Jurkat, Clone E6-1 (cell line): Measurements from ENCODE around the gene GNPAT. TPM values are rescaled to one million over a fixed set of nuclear protein-coding genes. Genes with fewer than 3 reads are reported as not detected.

Experiments used
- DNase-seq: peaks from one replicate; pipeline ENCODE4 v3.0.0-alpha.2; 2011; ENCODE audit warnings: low read depth, low spot score
- H3K4me3 ChIP-seq: 2 replicates; pipeline ENCODE4 v1.5.1; 2011; ENCODE audit warnings: mild to moderate bottlenecking, low read length, control low read depth, moderate library complexity
- polyA plus RNA-seq: library from polyadenylated mRNA; unstranded; fragments of >200 nt; gene quantifications from one replicate; pipeline ENCODE4 v1.2.1, GENCODE V29; 2012; ENCODE audit warnings: missing spikeins; ENCODE audit not compliant: insufficient read length, insufficient read depth

Gene GNPAT
- polyA plus RNA-seq, result 64.2 TPM

DNA sequence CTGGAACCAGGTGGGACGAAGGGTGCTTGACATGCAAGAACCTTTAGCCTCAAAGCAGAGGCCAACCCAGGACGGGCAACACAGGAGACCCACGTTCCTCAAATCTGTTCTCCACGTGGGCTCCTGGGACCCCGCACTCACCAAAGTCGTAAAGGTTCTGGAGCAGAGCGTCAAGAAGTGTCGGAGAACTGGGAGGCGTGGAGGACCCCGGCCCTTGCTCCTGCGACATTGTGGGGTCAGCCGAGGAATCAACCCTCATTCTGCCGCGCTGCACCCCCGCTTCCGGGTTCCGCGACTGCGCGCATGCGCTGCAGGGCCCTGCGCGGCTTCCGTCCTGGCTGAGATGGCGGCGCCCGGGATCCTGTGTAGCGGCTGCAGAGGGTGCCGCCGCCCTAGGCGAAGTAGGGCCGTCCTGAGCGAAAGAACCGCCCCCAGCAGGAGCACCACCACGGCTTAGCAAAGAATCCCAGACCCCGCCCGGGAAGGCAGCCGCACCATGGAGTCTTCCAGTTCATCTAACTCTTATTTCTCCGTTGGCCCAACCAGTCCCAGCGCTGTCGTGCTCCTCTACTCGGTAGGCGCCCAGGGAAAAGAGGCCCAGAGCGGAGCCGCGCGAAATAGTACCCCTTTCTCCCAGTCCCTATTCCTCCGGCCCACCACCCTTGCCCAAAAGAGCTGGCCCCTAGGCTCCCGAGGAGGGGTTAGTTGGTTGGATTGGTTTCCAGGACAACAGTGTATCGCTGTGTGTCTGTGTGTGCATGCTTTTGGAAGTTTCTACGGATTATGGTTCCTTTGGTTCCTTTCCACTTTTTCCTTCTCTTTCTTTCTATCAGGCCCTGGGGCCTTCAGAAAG, at the start of gene GNPAT:
Gene GNPAT, plus strand, starts transcription at position 330 of the 853 bp plus-strand sequence. Its CDS starts 167 bp downstream, at position 497.
- DNase-seq, result peak; percentile 78
- H3K4me3 ChIP-seq, result peak within 1 kb of the TSS; percentile 95

DNA sequence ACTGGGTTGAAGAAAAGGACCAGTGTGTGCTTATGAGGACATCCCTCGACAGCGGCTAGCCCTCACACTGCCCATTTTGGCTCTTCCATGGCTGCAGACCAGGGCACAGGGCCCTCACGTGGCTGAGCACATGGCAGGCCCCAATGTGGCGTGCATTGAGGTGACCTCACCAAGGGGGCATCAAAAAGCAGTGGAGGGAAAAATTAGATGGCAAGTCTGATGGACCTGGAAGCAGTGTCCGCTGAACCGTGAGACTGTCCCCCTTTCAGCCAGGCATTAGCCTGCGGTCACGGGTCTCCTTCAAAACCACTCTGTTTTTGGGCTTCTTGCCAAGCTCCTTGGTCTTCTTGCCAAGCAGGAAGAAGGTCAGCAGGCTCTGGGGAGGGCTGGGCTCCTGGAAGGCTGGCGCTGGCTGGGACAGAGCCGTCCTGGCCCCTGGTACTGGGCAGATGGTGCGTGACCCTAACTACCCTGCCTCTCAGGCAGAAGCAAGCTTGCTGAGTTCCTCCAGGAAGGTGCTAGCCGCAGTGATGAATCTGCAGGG, 48.3 kb upstream of the GNPAT start:
- no peak for DNase-seq
- H3K4me3 ChIP-seq, result no peak overlapping the region

DNA sequence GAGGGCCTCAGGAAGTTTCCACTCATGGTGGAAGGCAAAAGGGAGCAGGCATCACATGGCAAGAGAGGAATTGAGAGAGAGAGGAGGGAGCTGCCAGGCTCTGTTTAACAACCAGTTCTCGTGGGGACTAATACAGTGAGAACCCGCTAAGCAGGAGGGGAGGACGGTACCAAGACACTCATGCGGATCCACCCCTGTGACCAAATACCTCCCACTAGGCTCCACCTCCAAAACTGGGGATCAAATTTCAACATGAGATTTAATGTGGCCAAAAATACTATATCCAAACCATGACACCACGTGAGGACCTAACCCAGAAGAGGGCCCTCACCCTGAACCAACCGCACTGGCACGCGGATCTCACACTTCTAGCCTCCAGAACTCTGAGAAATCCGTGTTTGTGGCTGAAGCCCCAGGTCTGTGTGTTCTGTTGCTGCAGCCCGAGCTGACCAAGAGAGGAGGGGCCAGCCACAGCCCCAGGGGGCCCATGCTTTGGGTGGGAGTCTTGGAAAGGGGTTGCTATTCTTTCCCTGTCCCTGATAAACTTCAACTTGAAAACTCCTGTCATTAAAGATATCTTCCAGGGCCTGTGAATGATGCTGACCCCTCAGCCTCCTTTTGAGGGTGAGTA, 47.2 kb upstream of the GNPAT start:
- DNase-seq, result no peak
- no peak overlapping the region for H3K4me3 ChIP-seq

DNA sequence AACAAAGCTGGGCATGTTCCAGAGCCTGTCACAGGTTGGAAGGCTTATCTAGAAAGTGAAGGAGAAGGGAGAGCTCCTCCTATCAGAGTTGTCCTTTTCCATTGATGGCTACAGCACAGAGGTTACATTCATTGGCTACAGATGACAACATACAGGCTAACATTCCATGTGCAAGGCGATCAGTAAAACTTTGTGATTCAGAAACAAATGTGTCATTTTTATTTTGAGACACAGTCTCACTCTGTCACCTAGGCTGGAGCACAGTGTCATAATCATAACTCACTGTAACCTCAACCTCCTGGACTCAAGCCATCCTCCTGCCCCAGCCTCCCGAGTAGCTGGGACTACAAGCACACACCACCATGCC, 46.6 kb upstream of the GNPAT start:
- DNase-seq, result no peak
- no peak overlapping the region for H3K4me3 ChIP-seq

GRCh38 chr1:231194843-231195516, 46.0 kb upstream of the GNPAT start:
- H3K4me3 ChIP-seq, result no peak overlapping the region
- no peak for DNase-seq

DNA sequence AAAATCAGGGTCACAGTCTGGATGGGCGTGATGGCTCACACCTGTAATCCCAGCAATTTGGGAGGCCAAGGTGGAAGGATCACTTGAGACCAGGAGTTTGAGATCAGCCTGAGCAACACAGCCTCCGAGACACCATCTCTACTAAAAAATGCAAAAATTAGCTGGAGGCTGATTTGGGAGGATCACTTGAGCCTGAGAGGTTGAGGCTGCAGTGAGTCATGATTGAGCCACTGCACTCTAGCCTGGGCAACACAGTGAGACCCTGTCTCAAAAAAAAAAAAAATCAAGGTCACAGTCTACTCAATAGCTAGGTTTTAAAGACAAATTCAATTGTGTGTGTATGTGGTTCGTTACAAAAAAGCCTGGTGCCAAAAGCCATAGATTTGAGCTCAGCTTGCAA, 44.7 kb upstream of the GNPAT start:
- no peak overlapping the region for H3K4me3 ChIP-seq
- DNase-seq, result no peak

DNA sequence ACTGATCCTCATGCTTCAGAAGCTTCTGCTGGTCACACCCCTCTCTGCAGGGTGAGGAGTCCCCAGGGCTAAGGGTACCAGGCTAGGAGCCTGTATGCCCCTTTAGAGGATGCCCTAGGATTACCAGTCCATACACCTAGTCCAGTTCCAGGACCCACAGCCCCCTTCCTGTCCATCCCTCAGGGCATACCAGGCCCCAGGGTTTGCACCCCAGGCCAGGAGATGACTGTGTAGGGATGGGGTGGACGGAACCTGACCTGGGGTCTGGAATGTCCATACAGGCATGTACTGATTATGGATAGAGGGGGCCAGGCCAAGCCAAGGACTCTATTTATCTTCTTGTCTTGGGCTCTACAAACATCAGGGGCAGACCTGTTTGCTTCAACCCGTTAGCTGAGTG, 44.3 kb upstream of the GNPAT start:
- DNase-seq, result no peak
- H3K4me3 ChIP-seq, result no peak overlapping the region

GRCh38 chr1:231199868-231200267, 41.1 kb upstream of the GNPAT start:
- no peak overlapping the region for H3K4me3 ChIP-seq
- DNase-seq, result no peak

DNA sequence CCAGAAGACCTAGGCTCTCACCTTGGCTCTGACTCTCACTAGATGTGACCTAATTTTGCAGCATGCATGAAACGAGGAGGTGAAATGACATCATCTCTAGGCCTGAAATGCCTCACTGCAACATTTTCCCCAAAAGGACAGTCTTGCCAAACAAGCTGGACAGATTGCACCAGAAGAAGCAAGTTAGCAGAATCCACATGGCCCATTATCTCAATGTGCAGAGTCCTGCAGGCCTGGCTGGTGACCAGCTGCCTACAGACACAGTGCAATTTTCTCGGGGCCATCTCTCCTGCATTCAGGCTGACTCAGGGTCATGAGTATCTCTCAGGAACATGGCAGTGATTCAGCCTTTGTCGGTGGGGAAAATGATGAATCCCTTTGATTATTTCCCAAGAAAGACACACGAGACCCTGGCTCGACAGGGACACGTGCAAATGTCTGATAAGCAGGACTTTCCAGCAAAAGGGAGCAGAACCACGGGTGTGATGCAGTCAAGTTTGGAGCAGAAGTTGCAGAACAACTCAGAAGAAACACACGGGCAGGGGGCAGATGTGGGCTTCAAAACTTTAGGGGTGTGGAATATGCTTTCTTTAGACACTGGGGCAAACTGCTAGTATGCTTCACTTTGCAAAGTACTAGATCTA, 40.5 kb upstream of the GNPAT start:
- H3K4me3 ChIP-seq, result no peak overlapping the region
- DNase-seq, result no peak

DNA sequence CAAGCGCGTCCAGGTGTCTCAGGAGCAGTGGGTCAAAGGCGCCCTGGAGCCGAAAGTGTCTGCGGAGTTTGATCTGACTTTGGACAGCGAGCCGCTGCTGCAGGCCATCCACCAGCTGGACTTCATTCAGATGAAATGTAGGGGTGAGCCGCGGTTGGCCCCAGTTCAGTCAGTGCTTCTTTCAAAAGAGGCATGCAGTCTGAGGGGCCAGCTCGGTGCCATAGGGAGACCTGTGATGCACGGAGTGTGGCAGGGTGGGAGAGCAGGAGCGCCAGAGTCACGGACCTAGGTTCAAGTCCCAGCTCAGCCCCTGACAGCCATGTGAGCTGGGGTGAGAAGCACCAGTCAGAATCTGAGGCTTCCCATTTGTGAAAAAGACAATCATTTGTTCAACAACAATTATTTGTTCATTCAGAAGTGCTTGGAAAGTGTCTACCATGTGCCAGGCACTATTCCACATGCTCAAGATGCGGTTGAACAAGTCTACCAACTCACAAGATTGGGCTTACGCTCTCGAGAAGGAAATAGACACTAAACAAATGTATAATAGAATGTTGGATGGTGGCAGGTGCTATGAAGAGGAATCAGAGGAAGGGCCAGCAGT, 39.5 kb upstream of the GNPAT start:
- no peak for DNase-seq

GRCh38 chr1:231201979-231202633, 38.9 kb upstream of the GNPAT start:
- H3K4me3 ChIP-seq, result no peak overlapping the region
- peak; percentile 75 for DNase-seq

More for the DNA sequence above, 39.5 kb upstream of the GNPAT start:
- H3K4me3 ChIP-seq, result no peak overlapping the region

DNA sequence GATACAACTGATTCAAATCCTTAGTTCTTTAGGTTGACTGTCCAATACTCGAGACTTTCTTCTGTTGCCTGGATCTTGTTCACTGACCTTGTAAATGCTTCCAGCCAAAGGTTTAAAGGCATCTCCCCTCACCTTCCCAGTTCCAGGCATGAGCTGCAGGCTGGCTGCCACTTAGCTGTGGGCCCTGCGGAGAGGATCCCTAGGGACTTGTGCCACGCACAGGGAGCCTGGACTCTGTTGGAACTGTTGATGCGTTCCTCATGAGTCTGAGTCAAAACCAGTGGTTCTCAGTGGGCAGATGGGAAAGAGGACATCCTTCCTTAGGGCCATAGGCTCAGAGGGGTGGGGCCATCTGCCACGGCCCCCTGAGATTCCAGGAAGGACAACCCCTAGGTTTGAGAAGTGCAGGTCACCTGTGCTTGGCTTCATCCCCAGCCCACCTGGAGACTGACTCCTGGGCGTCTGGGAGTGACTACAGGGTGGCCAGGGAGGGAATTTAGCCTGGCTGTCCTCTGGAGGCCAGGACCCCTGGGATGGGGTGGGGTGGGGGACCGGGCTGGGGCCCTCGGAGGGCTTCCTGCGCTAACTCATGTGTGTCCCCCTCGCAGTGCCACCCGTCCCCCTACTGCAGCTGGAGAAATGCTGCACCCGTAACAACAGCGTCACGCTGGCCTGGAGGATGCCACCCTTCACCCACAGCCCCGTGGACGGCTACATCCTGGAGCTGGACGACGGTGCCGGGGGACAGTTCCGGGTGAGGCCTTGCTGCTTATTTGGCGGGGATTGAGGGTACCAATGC, 37.6 kb upstream of the GNPAT start:
- no peak for DNase-seq
- H3K4me3 ChIP-seq, result no peak overlapping the region

DNA sequence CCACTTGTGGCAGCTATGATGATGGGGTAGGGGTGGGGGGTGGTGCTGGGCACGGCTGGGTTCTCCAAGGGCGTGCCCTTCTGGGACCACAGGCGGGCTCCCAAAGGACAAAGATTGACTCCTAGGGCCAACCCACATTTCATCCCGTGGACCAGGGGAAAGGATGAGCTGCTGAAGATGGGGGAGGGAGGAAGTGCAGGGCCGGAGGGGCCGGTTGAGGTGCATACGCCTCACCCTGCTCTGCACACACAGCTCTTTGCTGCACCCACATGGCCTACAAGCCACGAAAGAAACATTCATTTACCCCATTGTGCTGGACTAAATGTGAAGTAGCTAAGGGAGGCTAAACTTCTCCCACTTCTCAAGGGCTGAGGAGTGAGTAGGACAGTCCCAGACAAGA, 34.2 kb upstream of the GNPAT start:
- no peak overlapping the region for H3K4me3 ChIP-seq
- DNase-seq, result no peak

- DNase-seq, result no peak
Observed at GRCh38 chr1:231207437-231207836, 33.6 kb upstream of the GNPAT start.

GRCh38 chr1:231208980-231209379, 32.0 kb upstream of the GNPAT start:
- DNase-seq, result no peak
- no peak overlapping the region for H3K4me3 ChIP-seq

More at GRCh38 chr1:231207437-231207836, 33.6 kb upstream of the GNPAT start:
- no peak overlapping the region for H3K4me3 ChIP-seq

DNA sequence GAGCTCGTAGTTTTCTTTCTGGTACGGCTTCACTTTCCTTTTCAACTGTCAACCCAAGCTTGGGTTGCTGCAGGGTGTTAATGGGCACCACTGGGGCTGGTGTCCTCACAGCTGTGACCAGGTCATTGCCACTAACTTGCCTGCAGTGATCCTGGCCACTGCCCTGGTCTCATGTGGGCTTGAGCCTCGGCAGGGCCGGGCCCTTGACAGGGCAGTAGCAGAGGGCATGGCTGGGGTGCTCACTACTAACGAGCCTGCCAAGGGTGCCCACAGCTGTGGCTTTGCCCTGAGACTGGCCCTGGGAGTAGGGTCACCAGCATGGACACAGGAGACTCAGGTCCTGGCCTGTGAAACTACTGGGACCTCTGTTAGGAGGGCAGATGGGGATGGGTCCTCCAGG, 31.5 kb upstream of the GNPAT start:
- DNase-seq, result no peak
- no peak overlapping the region for H3K4me3 ChIP-seq

GRCh38 chr1:231210126-231210525, 30.9 kb upstream of the GNPAT start:
- H3K4me3 ChIP-seq, result no peak overlapping the region
- no peak for DNase-seq
